ENCODE results near the gene NLRP12. TPM values are rescaled to one million over a fixed set of nuclear protein-coding genes. Genes with fewer than 3 reads are reported as not detected.
"Not testable (repeated sequence)": the region's sequence is repeated elsewhere in the genome, so short reads cannot be mapped to it uniquely, and the experiment has no call there.

NLRP12 gene
- total RNA-seq, 2 donors from 2014 or later = not detected

GRCh38 chr19:53810187-53810546, 13.9 kb downstream of the NLRP12 start:
- no peaks in the 10 kb centered on the region for H3K4me1 Mint-ChIP-seq
- H3K36me3 Mint-ChIP-seq (ENCODE audit: low read depth) = no peaks in the 10 kb centered on the region
- no peak for ATAC-seq (replicated peaks)
- no peak overlapping the region for H3K4me3 Mint-ChIP-seq
- no peaks in the 10 kb centered on the region for H3K9me3 Mint-ChIP-seq
- H3K27me3 Mint-ChIP-seq = no peaks in the 10 kb centered on the region
- no peak overlapping the region for H3K27ac Mint-ChIP-seq

GRCh38 chr19:53809518-53810186, 14.5 kb downstream of the NLRP12 start:
- ATAC-seq (replicated peaks) = no peak
- no peak overlapping the region for H3K27ac Mint-ChIP-seq
- no peaks in the 10 kb centered on the region for H3K27me3 Mint-ChIP-seq
- no peak overlapping the region for H3K4me3 Mint-ChIP-seq
- no peaks in the 10 kb centered on the region for H3K36me3 Mint-ChIP-seq (ENCODE audit: low read depth)
- H3K4me1 Mint-ChIP-seq = no peaks in the 10 kb centered on the region
- H3K9me3 Mint-ChIP-seq = no peaks in the 10 kb centered on the region

GRCh38 chr19:53808710-53809125, 15.4 kb downstream of the NLRP12 start:
- Mint-ChIP-seq H3K27me3 (no peaks in the 10 kb centered on the region), H3K4me3 (no peak overlapping the region), H3K9me3 (no peaks in the 10 kb centered on the region), H3K4me1 (no peaks in the 10 kb centered on the region), H3K27ac (no peak overlapping the region), H3K36me3 (ENCODE audit: low read depth) (no peaks in the 10 kb centered on the region)
- ATAC-seq (replicated peaks) = no peak

GRCh38 chr19:53801257-53801656, 22.9 kb downstream of the NLRP12 start:
- no peaks in the 10 kb centered on the region for H3K27me3 Mint-ChIP-seq
- no peaks in the 10 kb centered on the region for H3K9me3 Mint-ChIP-seq
- H3K4me3 Mint-ChIP-seq = no peak overlapping the region
- ATAC-seq (replicated peaks) = no peak
- no peak overlapping the region for H3K27ac Mint-ChIP-seq
- H3K36me3 Mint-ChIP-seq (ENCODE audit: low read depth) = no peaks in the 10 kb centered on the region
- H3K4me1 Mint-ChIP-seq = no peaks in the 10 kb centered on the region

GRCh38 chr19:53795019-53795418, 29.1 kb downstream of the NLRP12 start:
- H3K27me3 Mint-ChIP-seq = peaks cover 3% of the 10 kb centered on the region
- no peaks in the 10 kb centered on the region for H3K36me3 Mint-ChIP-seq (ENCODE audit: low read depth)
- no peaks in the 10 kb centered on the region for H3K4me1 Mint-ChIP-seq
- no peak for ATAC-seq (replicated peaks)
- no peak overlapping the region for H3K4me3 Mint-ChIP-seq
- H3K27ac Mint-ChIP-seq = no peak overlapping the region
- no peaks in the 10 kb centered on the region for H3K9me3 Mint-ChIP-seq

- Mint-ChIP-seq H3K4me3 (no peak overlapping the region), H3K9me3 (no peaks in the 10 kb centered on the region), H3K4me1 (no peaks in the 10 kb centered on the region), H3K36me3 (ENCODE audit: low read depth) (no peaks in the 10 kb centered on the region), H3K27ac (no peak overlapping the region), H3K27me3 (peaks cover 3% of the 10 kb centered on the region)
- ATAC-seq (replicated peaks) = peak; percentile 100
Measured at GRCh38 chr19:53792721-53793433, 31.2 kb downstream of the NLRP12 start.

GRCh38 chr19:53789708-53790678, 34.1 kb downstream of the NLRP12 start:
- no peaks in the 10 kb centered on the region for H3K4me1 Mint-ChIP-seq
- no peak overlapping the region for H3K4me3 Mint-ChIP-seq
- H3K36me3 Mint-ChIP-seq (ENCODE audit: low read depth) = no peaks in the 10 kb centered on the region
- H3K27ac Mint-ChIP-seq = no peak overlapping the region
- no peaks in the 10 kb centered on the region for H3K9me3 Mint-ChIP-seq
- H3K27me3 Mint-ChIP-seq = peaks cover 6% of the 10 kb centered on the region
- no peak for ATAC-seq (replicated peaks)

GRCh38 chr19:53787266-53787665, 36.8 kb downstream of the NLRP12 start:
- no peak for ATAC-seq (replicated peaks)
- Mint-ChIP-seq H3K4me1 (no peaks in the 10 kb centered on the region), H3K4me3 (no peak overlapping the region), H3K36me3 (ENCODE audit: low read depth) (no peaks in the 10 kb centered on the region), H3K27me3 (peaks cover 6% of the 10 kb centered on the region), H3K27ac (no peak overlapping the region), H3K9me3 (no peaks in the 10 kb centered on the region)

- Mint-ChIP-seq H3K9me3 (no peaks in the 10 kb centered on the region), H3K27me3 (peaks cover 6% of the 10 kb centered on the region), H3K4me3 (no peak overlapping the region), H3K36me3 (ENCODE audit: low read depth) (no peaks in the 10 kb centered on the region), H3K4me1 (no peaks in the 10 kb centered on the region), H3K27ac (no peak overlapping the region)
- no peak for ATAC-seq (replicated peaks)
Measured at GRCh38 chr19:53786744-53787143, 37.4 kb downstream of the NLRP12 start.

- Mint-ChIP-seq H3K4me1 (no peaks in the 10 kb centered on the region), H3K36me3 (ENCODE audit: low read depth) (no peaks in the 10 kb centered on the region), H3K27me3 (peaks cover 6% of the 10 kb centered on the region), H3K27ac (no peak overlapping the region), H3K4me3 (no peak overlapping the region), H3K9me3 (no peaks in the 10 kb centered on the region)
- no peak for ATAC-seq (replicated peaks)
Measured at GRCh38 chr19:53785196-53785889, 38.8 kb downstream of the NLRP12 start.

- no peak overlapping the region for H3K27ac Mint-ChIP-seq
- H3K9me3 Mint-ChIP-seq = no peaks in the 10 kb centered on the region
- no peaks in the 10 kb centered on the region for H3K4me1 Mint-ChIP-seq
- ATAC-seq (replicated peaks) = no peak
- no peaks in the 10 kb centered on the region for H3K36me3 Mint-ChIP-seq (ENCODE audit: low read depth)
- H3K4me3 Mint-ChIP-seq = no peak overlapping the region
- H3K27me3 Mint-ChIP-seq = peaks cover 6% of the 10 kb centered on the region
Measured at GRCh38 chr19:53782698-53783097, 41.4 kb downstream of the NLRP12 start.

- not testable (repeated sequence) for H3K27me3 Mint-ChIP-seq; H3K9me3 Mint-ChIP-seq; H3K4me3 Mint-ChIP-seq; H3K36me3 Mint-ChIP-seq (ENCODE audit: low read depth); H3K4me1 Mint-ChIP-seq; H3K27ac Mint-ChIP-seq; ATAC-seq (replicated peaks)
Measured at GRCh38 chr19:53781332-53781731, 42.8 kb downstream of the NLRP12 start.

- H3K27me3 Mint-ChIP-seq = peaks cover 3% of the 10 kb centered on the region
- H3K9me3 Mint-ChIP-seq = no peaks in the 10 kb centered on the region
- ATAC-seq (replicated peaks) = no peak
- H3K36me3 Mint-ChIP-seq (ENCODE audit: low read depth) = no peaks in the 10 kb centered on the region
- no peak overlapping the region for H3K27ac Mint-ChIP-seq
- H3K4me3 Mint-ChIP-seq = no peak overlapping the region
- H3K4me1 Mint-ChIP-seq = no peaks in the 10 kb centered on the region
Measured at GRCh38 chr19:53780506-53780905, 43.6 kb downstream of the NLRP12 start.

GRCh38 chr19:53775524-53775923, 48.6 kb downstream of the NLRP12 start:
- Mint-ChIP-seq H3K4me3 (no peak overlapping the region), H3K36me3 (ENCODE audit: low read depth) (no peaks in the 10 kb centered on the region), H3K27me3 (peaks cover 1% of the 10 kb centered on the region), H3K27ac (no peak overlapping the region), H3K9me3 (no peaks in the 10 kb centered on the region), H3K4me1 (no peaks in the 10 kb centered on the region)
- ATAC-seq (replicated peaks) = no peak
